ENCODE measurements around the gene MT1H. TPM values are rescaled to one million over a fixed set of nuclear protein-coding genes. Genes with fewer than 3 reads are reported as not detected.

MT1H gene
- total and polyA plus RNA-seq, 2 donors (not counting 1 experiment from before 2014, with no cell fraction given): not detected

GRCh38 chr16:56634715-56635440 lies 34.7 kb upstream of the MT1H start:
- ChIA-PET CTCF (no interaction called here), POLR2A (no interaction called here)
- Histone ChIP-seq H2AFZ (ENCODE audit: insufficient read depth, low read depth, low read length, poor library complexity, severe bottlenecking) (no peak overlapping the region), H3K27me3 (replicated peaks in 1 of 4; ENCODE audit: control extremely low read depth in 1 of 4, control insufficient read depth in 3 of 4, insufficient read depth in 4 of 4, low read length in 3 of 4) (peaks cover 0 to 85% (median 46%) of the 10 kb centered on the region in 4 experiments), H3K4me2 (replicated peaks; ENCODE audit: low read depth, low read length, poor library complexity, severe bottlenecking) (peak overlapping the region; percentile 33), H3K4me3 (ENCODE audit: control extremely low read depth in 1 of 5, extremely low read depth in 1 of 5, insufficient read depth in 1 of 5, low read depth in 2 of 5, low read length in 4 of 5) (no peak overlapping the region), H3K4me1 (ENCODE audit: control insufficient read depth in 2 of 2, insufficient read depth in 2 of 2, low read length in 2 of 2) (peaks cover 35 to 47% of the 10 kb centered on the region in 2 donors), H3K36me3 (replicated peaks in 1 of 2; ENCODE audit: control extremely low read depth in 1 of 2, control insufficient read depth in 1 of 2, extremely low read depth in 1 of 2, insufficient read depth in 2 of 2, low read length in 1 of 2) (no peaks in the 10 kb centered on the region), H3K9me3 (ENCODE audit: control extremely low read depth in 1 of 3, control insufficient read depth in 2 of 3, insufficient read depth in 1 of 3, low read length in 2 of 3) (peaks cover 0 to 4% (median 0%) of the 10 kb centered on the region in 3 donors), H3K9ac (ENCODE audit: low read length) (no peak overlapping the region), H4K20me1 (ENCODE audit: control insufficient read depth, insufficient read depth, low read length, poor library complexity, severe bottlenecking) (no peaks in the 10 kb centered on the region), H3K27ac (ENCODE audit: low read length in 2 of 2) (no peak overlapping the region), H3K79me2 (ENCODE audit: control insufficient read depth, insufficient read depth, low read length) (no peaks in the 10 kb centered on the region)
- peak overlapping the region; percentile 63 for H3K4me3 Mint-ChIP-seq
- H3K27ac Mint-ChIP-seq: no peak overlapping the region
- intact Hi-C loops (cut with micrococcal nuclease): loop anchor here (10.0 kb wide), 1 partner anchor 50 kb away; the partner anchor contains the start of gene MT1X
- DNase-seq (no peak), ATAC-seq (ENCODE audit: low read depth) (no peak)
- H3K9me3 Mint-ChIP-seq (ENCODE audit: insufficient read depth): no peaks in the 10 kb centered on the region
- TF ChIP-seq EZH2 (IDR thresholded peaks at IDR 0.05; ENCODE audit: borderline replicate concordance, insufficient read depth, low read depth, low read length, poor library complexity, severe bottlenecking) (no peak), CTCF (IDR thresholded peaks at IDR 0.05) (no peak)
- WGBS (ENCODE audit: insufficient coverage): 6% methylated on average over 43 of the region's 47 CpGs
- peaks cover 35% of the 10 kb centered on the region for H3K4me1 Mint-ChIP-seq
- peaks cover 80% of the 10 kb centered on the region for H3K27me3 Mint-ChIP-seq

GRCh38 chr16:56635441-56635967 lies 34.1 kb upstream of the MT1H start:
- CTCF ChIA-PET: no interaction called here
- no peak overlapping the region for H2AFZ ChIP-seq (ENCODE audit: insufficient read depth, low read depth, low read length, poor library complexity, severe bottlenecking)
- no peak overlapping the region for H3K27ac ChIP-seq (ENCODE audit: low read length in 2 of 2)
- POLR2A ChIA-PET: no interaction called here
- 4% methylated on average over 34 of the region's 40 CpGs for WGBS (ENCODE audit: insufficient coverage)
- H3K36me3 ChIP-seq (replicated peaks in 1 of 2; ENCODE audit: control extremely low read depth in 1 of 2, control insufficient read depth in 1 of 2, extremely low read depth in 1 of 2, insufficient read depth in 2 of 2, low read length in 1 of 2): no peaks in the 10 kb centered on the region
- DNase-seq: peak; percentile 26
- peak overlapping the region; percentile 33 for H3K4me2 ChIP-seq (replicated peaks; ENCODE audit: low read depth, low read length, poor library complexity, severe bottlenecking)
- H3K4me3 ChIP-seq (ENCODE audit: control extremely low read depth in 1 of 5, extremely low read depth in 1 of 5, insufficient read depth in 1 of 5, low read depth in 2 of 5, low read length in 4 of 5): no peak overlapping the region
- Mint-ChIP-seq H3K9me3 (ENCODE audit: insufficient read depth) (no peaks in the 10 kb centered on the region), H3K27ac (no peak overlapping the region), H3K4me1 (peaks cover 29% of the 10 kb centered on the region), H3K4me3 (no peak overlapping the region), H3K27me3 (peaks cover 81% of the 10 kb centered on the region)
- H3K9me3 ChIP-seq (ENCODE audit: control extremely low read depth in 1 of 3, control insufficient read depth in 2 of 3, insufficient read depth in 1 of 3, low read length in 2 of 3): peaks cover 0 to 4% (median 0%) of the 10 kb centered on the region in 3 donors
- peaks cover 0 to 90% (median 46%) of the 10 kb centered on the region in 4 experiments for H3K27me3 ChIP-seq (replicated peaks in 1 of 4; ENCODE audit: control extremely low read depth in 1 of 4, control insufficient read depth in 3 of 4, insufficient read depth in 4 of 4, low read length in 3 of 4)
- no peak for ATAC-seq (ENCODE audit: low read depth)
- H3K9ac ChIP-seq (ENCODE audit: low read length): no peak overlapping the region
- TF ChIP-seq EZH2 (IDR thresholded peaks at IDR 0.05; ENCODE audit: borderline replicate concordance, insufficient read depth, low read depth, low read length, poor library complexity, severe bottlenecking): no peak
- no peak for TF ChIP-seq CTCF (IDR thresholded peaks at IDR 0.05)
- no peaks in the 10 kb centered on the region for H4K20me1 ChIP-seq (ENCODE audit: control insufficient read depth, insufficient read depth, low read length, poor library complexity, severe bottlenecking)
- H3K79me2 ChIP-seq (ENCODE audit: control insufficient read depth, insufficient read depth, low read length): no peaks in the 10 kb centered on the region
- H3K4me1 ChIP-seq (ENCODE audit: control insufficient read depth in 2 of 2, insufficient read depth in 2 of 2, low read length in 2 of 2): peaks cover 29 to 41% of the 10 kb centered on the region in 2 donors
- intact Hi-C loops (cut with micrococcal nuclease): loop anchor here (10.0 kb wide), 1 partner anchor 49 kb away; the partner anchor contains the start of gene MT1X

Measured in B cell (primary cell).